GM19043 (cell line): ENCODE results near the gene BANF1.
"Not testable (repeated sequence)": the region's sequence is repeated elsewhere in the genome, so short reads cannot be mapped to it uniquely, and the experiment has no call there.

Experiments used
- ATAC-seq: cut with Tn5 transposase; IDR thresholded peaks from one replicate; pipeline ENCODE4 v1.9.1; 2021; ENCODE audit warnings: low read depth; ENCODE audit not compliant: unreplicated experiment

The BANF1 gene

GRCh38 chr11:66008468-66009101 is 6.3 kb downstream of the BANF1 start:
- ATAC-seq = no peak

- not testable (repeated sequence) for ATAC-seq
Observed at GRCh38 chr11:66010036-66010435, 7.7 kb downstream of the BANF1 start.

GRCh38 chr11:66011239-66011784 is 9.0 kb downstream of the BANF1 start:
- no peak for ATAC-seq

- no peak for ATAC-seq
Observed at GRCh38 chr11:66011785-66012303, 9.5 kb downstream of the BANF1 start, which contains the start of gene CST6. Gene CST6, plus strand, starts transcription at chr11:66012008. Its CDS starts 37 bp downstream, at chr11:66012045.

- no peak for ATAC-seq
Observed at GRCh38 chr11:66012371-66012945, 10.2 kb downstream of the BANF1 start.

GRCh38 chr11:66012946-66013761 is 10.9 kb downstream of the BANF1 start:
- no peak for ATAC-seq

- ATAC-seq = no peak
Observed at GRCh38 chr11:66013762-66014100, 11.4 kb downstream of the BANF1 start.

GRCh38 chr11:66014804-66015453 is 12.6 kb downstream of the BANF1 start:
- ATAC-seq = no peak

GRCh38 chr11:66015454-66015881 is 13.2 kb downstream of the BANF1 start:
- ATAC-seq = no peak

- ATAC-seq = no peak
Observed at GRCh38 chr11:66015936-66016792, 13.9 kb downstream of the BANF1 start.

- no peak for ATAC-seq
Observed at GRCh38 chr11:66016793-66017177, 14.5 kb downstream of the BANF1 start.

- ATAC-seq = no peak
Observed at GRCh38 chr11:66017321-66017720, 15.0 kb downstream of the BANF1 start.

GRCh38 chr11:66020212-66020611 is 17.9 kb downstream of the BANF1 start:
- no peak for ATAC-seq

GRCh38 chr11:66020618-66021357 is 18.5 kb downstream of the BANF1 start:
- ATAC-seq = no peak

GRCh38 chr11:66022401-66023185 is 20.3 kb downstream of the BANF1 start:
- no peak for ATAC-seq

- ATAC-seq = not testable (repeated sequence)
Observed at GRCh38 chr11:66023186-66023440, 20.8 kb downstream of the BANF1 start.

GRCh38 chr11:66026017-66026529 is 23.8 kb downstream of the BANF1 start, which contains the start of gene CATSPER1:
Gene CATSPER1, minus strand, starts transcription at chr11:66026479. Its CDS starts 100 bp downstream, at chr11:66026379.
- ATAC-seq = no peak
